Stimulated activated CD4-positive, alpha-beta T cell treated with anti-CD3 and anti-CD28 coated beads, TNF-alpha, amount 100 ng/mL, for 48 hours (primary cell): ENCODE data around the gene VSTM2B.
"Not testable (repeated sequence)": the region's sequence is repeated elsewhere in the genome, so short reads cannot be mapped to it uniquely, and the experiment has no call there.

ENCODE experiments used
- DNase-seq, 3 donors: peaks; one replicate each; pipeline ENCODE4 v3.0.0-alpha.2; 2020; ENCODE audit warnings: low read depth in 3 of 3

Gene VSTM2B

GRCh38 chr19:29530540-29531457, 5.0 kb downstream of the VSTM2B start:
- no peak for DNase-seq

GRCh38 chr19:29531458-29532025, 5.7 kb downstream of the VSTM2B start:
- DNase-seq, result no peak

- DNase-seq, result no peak
Observed at GRCh38 chr19:29532097-29532496, 6.3 kb downstream of the VSTM2B start.

- DNase-seq, result no peak
Observed at GRCh38 chr19:29532956-29533355, 7.2 kb downstream of the VSTM2B start.

GRCh38 chr19:29533578-29534544, 8.1 kb downstream of the VSTM2B start:
- DNase-seq, result no peak

- no peak for DNase-seq
Observed at GRCh38 chr19:29535214-29535831, 9.5 kb downstream of the VSTM2B start.

- no peak for DNase-seq
Observed at GRCh38 chr19:29535984-29536508, 10.3 kb downstream of the VSTM2B start.

- DNase-seq, result no peak
Observed at GRCh38 chr19:29537181-29537580, 11.4 kb downstream of the VSTM2B start.

- DNase-seq, result no peak
Observed at GRCh38 chr19:29537601-29538000, 11.8 kb downstream of the VSTM2B start.

- DNase-seq, result no peak
Observed at GRCh38 chr19:29538146-29538545, 12.4 kb downstream of the VSTM2B start.

- DNase-seq, result no peak
Observed at GRCh38 chr19:29538651-29539050, 12.9 kb downstream of the VSTM2B start.

- DNase-seq, result no peak
Observed at GRCh38 chr19:29539131-29539530, 13.3 kb downstream of the VSTM2B start.

- no peak for DNase-seq
Observed at GRCh38 chr19:29539670-29540069, 13.9 kb downstream of the VSTM2B start.

GRCh38 chr19:29540114-29540513, 14.3 kb downstream of the VSTM2B start:
- no peak for DNase-seq

GRCh38 chr19:29541473-29542253, 15.9 kb downstream of the VSTM2B start:
- no peak for DNase-seq

- no peak for DNase-seq
Observed at GRCh38 chr19:29542327-29542726, 16.5 kb downstream of the VSTM2B start.

GRCh38 chr19:29542776-29543175, 17.0 kb downstream of the VSTM2B start:
- no peak for DNase-seq

- DNase-seq, result no peak
Observed at GRCh38 chr19:29543381-29543780, 17.6 kb downstream of the VSTM2B start.

- no peak for DNase-seq
Observed at GRCh38 chr19:29544656-29545360, 19.0 kb downstream of the VSTM2B start.

- DNase-seq, result not testable (repeated sequence)
Observed at GRCh38 chr19:29545447-29545846, 19.7 kb downstream of the VSTM2B start.
